ENCODE data around the gene CDH13. TPM values are rescaled to one million over a fixed set of nuclear protein-coding genes. Genes with fewer than 3 reads are reported as not detected.

CDH13 gene
- total and polyA plus RNA-seq, 7 donors = 6.1 to 30.7 (median 22.8) TPM

- peaks cover under 1 to 27% of the 10 kb centered on the region in 2 donors for H3K36me3 ChIP-seq (ENCODE audit: insufficient read depth in 1 of 2, low read depth in 1 of 2)
- DNase-seq (no peak), ATAC-seq (no peak)
- no peak overlapping the region for H3K4me3 ChIP-seq
- no peaks in the 10 kb centered on the region for H3K9me3 ChIP-seq
- TF ChIP-seq CTCF (IDR thresholded peaks at IDR 0.05) = no peak
- intact Hi-C loops (cut with DNase I) = loop anchor here in 1 of 2 donors (10.0 kb wide), 1 partner anchor 122 kb away; no protein-coding TSS in a partner anchor
- H3K27ac ChIP-seq = no peak overlapping the region
- peaks cover 14% of the 10 kb centered on the region for H3K4me1 ChIP-seq
- no peaks in the 10 kb centered on the region for H3K27me3 ChIP-seq (ENCODE audit: insufficient read depth in 3 of 3, low read length in 2 of 3)
- WGBS, 3 donors = 87 to 97% (median 90%) methylated on average over 6 of the region's 6 CpGs
Observed at GRCh38 chr16:83806731-83807130, 1180.0 kb downstream of the CDH13 start.

GRCh38 chr16:83807327-83807709, 1180.5 kb downstream of the CDH13 start:
- Histone ChIP-seq H3K36me3 (ENCODE audit: insufficient read depth in 1 of 2, low read depth in 1 of 2) (peaks cover 2 to 33% of the 10 kb centered on the region in 2 donors), H3K27me3 (ENCODE audit: insufficient read depth in 3 of 3, low read length in 2 of 3) (no peaks in the 10 kb centered on the region), H3K9me3 (no peaks in the 10 kb centered on the region), H3K4me3 (peak overlapping the region; percentile 99), H3K27ac (peak overlapping the region; percentile 83), H3K4me1 (peaks cover 14% of the 10 kb centered on the region)
- DNase-seq (no peak), ATAC-seq (peak in 1 of 4 donors; percentile 26)
- WGBS, 3 donors = 70 to 85% (median 79%) methylated on average over 8 of the region's 8 CpGs
- intact Hi-C loops (cut with DNase I) = loop anchor here in 1 of 2 donors (10.0 kb wide), 1 partner anchor 123 kb away; no protein-coding TSS in a partner anchor
- no peak for TF ChIP-seq CTCF (IDR thresholded peaks at IDR 0.05)

- peak within 1 kb of the TSS; percentile 99 for H3K4me3 ChIP-seq
- H3K9me3 ChIP-seq = no peaks in the 10 kb centered on the region
- peaks cover 2 to 39% of the 10 kb centered on the region in 2 donors for H3K36me3 ChIP-seq (ENCODE audit: insufficient read depth in 1 of 2, low read depth in 1 of 2)
- DNase-seq = peak; percentile 97 to 98
- peaks cover 8% of the 10 kb centered on the region for H3K4me1 ChIP-seq
- intact Hi-C loops (cut with DNase I) = loop anchor here in 1 of 2 donors (10.0 kb wide), 1 partner anchor 123 kb away; no protein-coding TSS in a partner anchor
- H3K27me3 ChIP-seq (ENCODE audit: insufficient read depth in 3 of 3, low read length in 2 of 3) = no peaks in the 10 kb centered on the region
- TF ChIP-seq CTCF (IDR thresholded peaks at IDR 0.05) = no peak
- H3K27ac ChIP-seq = peak within 1 kb of the TSS; percentile 83
- WGBS, 3 donors = 1% methylated on average over 57 to 76 of the region's 76 CpGs
- ATAC-seq = peak; percentile 98 to 99 (median 99)
Observed at GRCh38 chr16:83807710-83808572, 1181.2 kb downstream of the CDH13 start, which contains the start of gene HSBP1. Gene HSBP1, plus strand, starts transcription at chr16:83807978. Its CDS starts 99 bp downstream, at chr16:83808077.

- DNase-seq (no peak), ATAC-seq (no peak)
- intact Hi-C loops (cut with DNase I) = loop anchor here in 1 of 2 donors (10.0 kb wide), 1 partner anchor 124 kb away; no protein-coding TSS in a partner anchor
- Histone ChIP-seq H3K36me3 (ENCODE audit: insufficient read depth in 1 of 2, low read depth in 1 of 2) (peaks cover 2 to 44% of the 10 kb centered on the region in 2 donors), H3K4me1 (peaks cover 7% of the 10 kb centered on the region), H3K9me3 (no peaks in the 10 kb centered on the region), H3K27ac (peak overlapping the region; percentile 83), H3K27me3 (ENCODE audit: insufficient read depth in 3 of 3, low read length in 2 of 3) (no peaks in the 10 kb centered on the region), H3K4me3 (peak overlapping the region; percentile 99)
- TF ChIP-seq CTCF (IDR thresholded peaks at IDR 0.05) = no peak
- 10 to 14% (median 12%) methylated on average over 11 of the region's 11 CpGs for WGBS, 3 donors
Observed at GRCh38 chr16:83808573-83809014, 1181.8 kb downstream of the CDH13 start.

Measured in psoas muscle (tissue), 8 donors.